GM12878 (cell line): ENCODE data around the gene PTX4. TPM values are rescaled to one million over a fixed set of nuclear protein-coding genes. Genes with fewer than 3 reads are reported as not detected.

Experiments
- ATF7 ChIP-seq: fragments of 450-650 bp; IDR thresholded peaks from 2 replicates; pipeline ENCODE4 v1.6.1; 2016; ENCODE audit warnings: low read depth, mild to moderate bottlenecking
- BRCA1 ChIP-seq: IDR thresholded peaks from 2 replicates; pipeline ENCODE4 v1.6.1; 2011; ENCODE audit warnings: low read depth, low read length, improper control_type of control experiment
- CBX3 ChIP-seq: fragments of 200-600 bp; sonication (generic); IDR thresholded peaks from 2 replicates; pipeline ENCODE4 v1.6.1; 2016; ENCODE audit warnings: low read depth, borderline replicate concordance
- FOXK2 ChIP-seq: fragments of 450-650 bp; IDR thresholded peaks from 2 replicates; pipeline ENCODE4 v1.6.1; 2017; ENCODE audit warnings: mild to moderate bottlenecking, moderate library complexity
- GATAD2B ChIP-seq: fragments of 450-650 bp; conservative IDR thresholded peaks from 2 replicates; pipeline ENCODE4 v1.6.1; 2017; ENCODE audit warnings: low read depth, mild to moderate bottlenecking, moderate library complexity
- HDAC6 ChIP-seq: fragments of 200-600 bp; sonication (generic); IDR thresholded peaks from one replicate; pipeline ENCODE4 v1.8.0; 2017; ENCODE audit warnings: antibody characterized with exemption; ENCODE audit not compliant: unreplicated experiment
- IKZF1 ChIP-seq: fragments of 450-650 bp; conservative IDR thresholded peaks from 2 replicates; pipeline ENCODE4 v1.6.1; 2017; ENCODE audit warnings: antibody characterized with exemption, mild to moderate bottlenecking
- IRF3 ChIP-seq: fragments of 450-650 bp; IDR thresholded peaks from 2 replicates; pipeline ENCODE4 v1.6.1; 2014; ENCODE audit warnings: mild to moderate bottlenecking
- MTA3 ChIP-seq: IDR thresholded peaks from 2 replicates; pipeline ENCODE4 v1.6.1; 2012; ENCODE audit warnings: low read length, inconsistent platforms, borderline replicate concordance
- RB1 ChIP-seq: fragments of 450-650 bp; formaldehyde crosslinking; IDR thresholded peaks from 2 replicates; pipeline ENCODE4 v1.6.1; 2017; ENCODE audit warnings: mild to moderate bottlenecking, borderline replicate concordance
- RUNX3 ChIP-seq: IDR thresholded peaks from 2 replicates; pipeline ENCODE4 v1.6.1; 2012; ENCODE audit warnings: low read length, inconsistent platforms
- SIX5 ChIP-seq: IDR thresholded peaks from 2 replicates; pipeline ENCODE4 v1.6.1; 2011; ENCODE audit warnings: mild to moderate bottlenecking, low read depth, low read length, moderate library complexity; ENCODE audit not compliant: severe bottlenecking
- SREBF2 ChIP-seq: IDR thresholded peaks from 2 replicates; pipeline ENCODE4 v1.6.1; 2012; ENCODE audit warnings: mild to moderate bottlenecking, low read length
- TCF7 ChIP-seq: IDR thresholded peaks from 2 replicates; pipeline ENCODE4 v1.6.1; 2014; ENCODE audit warnings: antibody characterized with exemption, borderline replicate concordance
- YY1 ChIP-seq: IDR thresholded peaks from 2 replicates; pipeline ENCODE4 v1.6.1; 2011; ENCODE audit warnings: low read depth, mild to moderate bottlenecking, low read length
- ZBED1 ChIP-seq: IDR thresholded peaks from 2 replicates; pipeline ENCODE4 v1.6.1; 2016; ENCODE audit warnings: borderline replicate concordance
- ZNF217 ChIP-seq: fragments of 450-650 bp; IDR thresholded peaks from 2 replicates; pipeline ENCODE4 v1.6.1; 2017; ENCODE audit warnings: antibody characterized with exemption, mild to moderate bottlenecking
- ZNF384 ChIP-seq: IDR thresholded peaks from 2 replicates; pipeline ENCODE4 v1.6.1; 2012; ENCODE audit warnings: low read depth, mild to moderate bottlenecking, low read length, improper control_type of control experiment, borderline replicate concordance
- ZNF687 ChIP-seq: fragments of 450-650 bp; IDR thresholded peaks from 2 replicates; pipeline ENCODE4 v1.6.1; 2017; ENCODE audit warnings: mild to moderate bottlenecking, moderate library complexity
- polyA plus RNA-seq, 11 experiments: library from polyadenylated mRNA; depleted of rRNA in 4 of 11; unstranded in 6 of 11; stranded (reverse) in 5 of 11; fragments of >200 nt; fragmentation: Nextera tagmentation in 4 of 11; fragmentation: Illumina TruSeq in 1 of 11; extraction: Ambion mirVana in 4 of 11; extraction: Trizol in 1 of 11; gene quantifications; 1 replicate in 1 of 11; 2 replicates in 10 of 11; pipeline versions ENCODE4 v1.2.1 to v1.2.3, GENCODE V29; 2011 to 2016; ENCODE audit warnings: inconsistent platforms in 2 of 11, missing spikeins in 2 of 11, low read depth in 1 of 11
- total RNA-seq, 4 experiments: library from RNA; depleted of rRNA in 3 of 4; stranded (reverse); fragments of >200 nt in 3 of 4; fragmentation: Illumina TruSeq in 1 of 4; extraction: Trizol in 1 of 4; gene quantifications; 2 replicates each; pipeline versions ENCODE4 v1.2.1 to v1.2.3, GENCODE V29; 2013 to 2021
- TF ChIP-seq, protein P1 (sequence below): fragments of 150-350 bp; IDR thresholded peaks from 2 replicates; pipeline ENCODE4 v1.6.1; 2014; ENCODE audit warnings: mild to moderate bottlenecking, low read depth, low read length
- TF ChIP-seq, protein P2 (sequence below): IDR thresholded peaks from 2 replicates; pipeline ENCODE4 v1.6.1; 2011; ENCODE audit warnings: mild to moderate bottlenecking, low read depth, low read length, moderate library complexity; ENCODE audit not compliant: insufficient replicate concordance
- TF ChIP-seq, protein P3 (sequence below): IDR thresholded peaks from 2 replicates; pipeline ENCODE4 v1.6.1; 2011; ENCODE audit warnings: low read depth, mild to moderate bottlenecking, low read length, moderate library complexity, borderline replicate concordance; ENCODE audit errors: extremely low read depth
- TF ChIP-seq, protein P4 (sequence below): IDR thresholded peaks from 2 replicates; pipeline ENCODE4 v1.6.1; 2012; ENCODE audit warnings: low read depth, low read length, improper control_type of control experiment

The PTX4 gene
- total and polyA plus RNA-seq, 10 of the 15 experiments (the other 5 are each of a cell fraction or from before 2014, with no cell fraction given), result not detected

GRCh38 chr16:1469693-1470201 lies 19.0 kb downstream of the PTX4 start (continued):
- TF ChIP-seq, protein P1, sequence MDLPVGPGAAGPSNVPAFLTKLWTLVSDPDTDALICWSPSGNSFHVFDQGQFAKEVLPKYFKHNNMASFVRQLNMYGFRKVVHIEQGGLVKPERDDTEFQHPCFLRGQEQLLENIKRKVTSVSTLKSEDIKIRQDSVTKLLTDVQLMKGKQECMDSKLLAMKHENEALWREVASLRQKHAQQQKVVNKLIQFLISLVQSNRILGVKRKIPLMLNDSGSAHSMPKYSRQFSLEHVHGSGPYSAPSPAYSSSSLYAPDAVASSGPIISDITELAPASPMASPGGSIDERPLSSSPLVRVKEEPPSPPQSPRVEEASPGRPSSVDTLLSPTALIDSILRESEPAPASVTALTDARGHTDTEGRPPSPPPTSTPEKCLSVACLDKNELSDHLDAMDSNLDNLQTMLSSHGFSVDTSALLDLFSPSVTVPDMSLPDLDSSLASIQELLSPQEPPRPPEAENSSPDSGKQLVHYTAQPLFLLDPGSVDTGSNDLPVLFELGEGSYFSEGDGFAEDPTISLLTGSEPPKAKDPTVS, result no peak
- TF ChIP-seq YY1 (peak; percentile 65; the same call in 1 of the 2 replicates), RB1 (no peak), ATF7 (0 out of 2 replicates have a peak, but pooled peaks have one; percentile 9), BRCA1 (no peak), IRF3 (no peak), IKZF1 (peak; percentile 74), SREBF2 (no peak), MTA3 (no peak), FOXK2 (no peak), TCF7 (no peak), ZNF384 (no peak), RUNX3 (peak; percentile 55), ZNF217 (no peak), HDAC6 (no peak), ZNF687 (peak; percentile 51; the same call in 1 of the 2 replicates), CBX3 (no peak), ZBED1 (no peak), GATAD2B (peak; percentile 58; the same call in 1 of the 2 replicates), SIX5 (no peak)
- TF ChIP-seq, protein P2, sequence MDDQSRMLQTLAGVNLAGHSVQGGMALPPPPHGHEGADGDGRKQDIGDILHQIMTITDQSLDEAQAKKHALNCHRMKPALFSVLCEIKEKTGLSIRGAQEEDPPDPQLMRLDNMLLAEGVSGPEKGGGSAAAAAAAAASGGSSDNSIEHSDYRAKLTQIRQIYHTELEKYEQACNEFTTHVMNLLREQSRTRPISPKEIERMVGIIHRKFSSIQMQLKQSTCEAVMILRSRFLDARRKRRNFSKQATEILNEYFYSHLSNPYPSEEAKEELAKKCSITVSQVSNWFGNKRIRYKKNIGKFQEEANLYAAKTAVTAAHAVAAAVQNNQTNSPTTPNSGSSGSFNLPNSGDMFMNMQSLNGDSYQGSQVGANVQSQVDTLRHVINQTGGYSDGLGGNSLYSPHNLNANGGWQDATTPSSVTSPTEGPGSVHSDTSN, result no peak
- TF ChIP-seq, protein P3, sequence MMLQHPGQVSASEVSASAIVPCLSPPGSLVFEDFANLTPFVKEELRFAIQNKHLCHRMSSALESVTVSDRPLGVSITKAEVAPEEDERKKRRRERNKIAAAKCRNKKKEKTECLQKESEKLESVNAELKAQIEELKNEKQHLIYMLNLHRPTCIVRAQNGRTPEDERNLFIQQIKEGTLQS, result no peak
- TF ChIP-seq, protein P4, sequence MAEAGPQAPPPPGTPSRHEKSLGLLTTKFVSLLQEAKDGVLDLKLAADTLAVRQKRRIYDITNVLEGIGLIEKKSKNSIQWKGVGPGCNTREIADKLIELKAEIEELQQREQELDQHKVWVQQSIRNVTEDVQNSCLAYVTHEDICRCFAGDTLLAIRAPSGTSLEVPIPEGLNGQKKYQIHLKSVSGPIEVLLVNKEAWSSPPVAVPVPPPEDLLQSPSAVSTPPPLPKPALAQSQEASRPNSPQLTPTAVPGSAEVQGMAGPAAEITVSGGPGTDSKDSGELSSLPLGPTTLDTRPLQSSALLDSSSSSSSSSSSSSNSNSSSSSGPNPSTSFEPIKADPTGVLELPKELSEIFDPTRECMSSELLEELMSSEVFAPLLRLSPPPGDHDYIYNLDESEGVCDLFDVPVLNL, result no peak
